Measurements from ENCODE around the gene ZDHHC20.

DNA sequence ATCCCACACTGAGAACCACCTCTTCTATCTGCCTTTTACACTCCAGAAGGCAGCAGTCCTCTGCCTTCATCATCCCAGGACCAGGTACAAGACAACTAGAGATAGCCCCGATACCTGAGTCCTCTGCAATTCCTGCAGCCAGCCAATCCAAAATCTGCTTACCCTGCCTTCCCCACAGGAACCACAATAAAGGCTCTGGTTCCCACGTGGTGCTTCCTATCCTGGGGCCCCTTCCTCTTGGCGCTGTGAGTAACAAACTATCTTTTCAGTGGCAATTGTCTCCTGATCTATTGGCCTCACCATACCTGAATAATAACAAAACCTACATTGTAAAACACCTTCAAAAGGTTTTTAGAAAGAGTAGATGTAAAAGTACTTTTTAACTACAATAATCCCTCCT is 63.1 kb downstream of the ZDHHC20 start:
- TF ChIP-seq EP300 (IDR thresholded peaks at IDR 0.05): no peak
- no peak for TF ChIP-seq POLR2A (IDR thresholded peaks at IDR 0.05)
- TF ChIP-seq, protein P1, sequence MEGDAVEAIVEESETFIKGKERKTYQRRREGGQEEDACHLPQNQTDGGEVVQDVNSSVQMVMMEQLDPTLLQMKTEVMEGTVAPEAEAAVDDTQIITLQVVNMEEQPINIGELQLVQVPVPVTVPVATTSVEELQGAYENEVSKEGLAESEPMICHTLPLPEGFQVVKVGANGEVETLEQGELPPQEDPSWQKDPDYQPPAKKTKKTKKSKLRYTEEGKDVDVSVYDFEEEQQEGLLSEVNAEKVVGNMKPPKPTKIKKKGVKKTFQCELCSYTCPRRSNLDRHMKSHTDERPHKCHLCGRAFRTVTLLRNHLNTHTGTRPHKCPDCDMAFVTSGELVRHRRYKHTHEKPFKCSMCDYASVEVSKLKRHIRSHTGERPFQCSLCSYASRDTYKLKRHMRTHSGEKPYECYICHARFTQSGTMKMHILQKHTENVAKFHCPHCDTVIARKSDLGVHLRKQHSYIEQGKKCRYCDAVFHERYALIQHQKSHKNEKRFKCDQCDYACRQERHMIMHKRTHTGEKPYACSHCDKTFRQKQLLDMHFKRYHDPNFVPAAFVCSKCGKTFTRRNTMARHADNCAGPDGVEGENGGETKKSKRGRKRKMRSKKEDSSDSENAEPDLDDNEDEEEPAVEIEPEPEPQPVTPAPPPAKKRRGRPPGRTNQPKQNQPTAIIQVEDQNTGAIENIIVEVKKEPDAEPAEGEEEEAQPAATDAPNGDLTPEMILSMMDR (IDR thresholded peaks at IDR 0.05): no peak
- TF ChIP-seq POLR2AphosphoS5 (IDR thresholded peaks at IDR 0.05): no peak
